GOT3 (cell line): Measurements from ENCODE around the gene LDLRAD4.
"Not testable (repeated sequence)": the region's sequence is repeated elsewhere in the genome, so short reads cannot be mapped to it uniquely, and the experiment has no call there.

ENCODE experiments used
- DNase-seq: peaks from one replicate; lab custom pipeline; 2025; ENCODE audit warnings: mixed read lengths; lab: John Stamatoyannopoulos, UW

The LDLRAD4 gene

DNA sequence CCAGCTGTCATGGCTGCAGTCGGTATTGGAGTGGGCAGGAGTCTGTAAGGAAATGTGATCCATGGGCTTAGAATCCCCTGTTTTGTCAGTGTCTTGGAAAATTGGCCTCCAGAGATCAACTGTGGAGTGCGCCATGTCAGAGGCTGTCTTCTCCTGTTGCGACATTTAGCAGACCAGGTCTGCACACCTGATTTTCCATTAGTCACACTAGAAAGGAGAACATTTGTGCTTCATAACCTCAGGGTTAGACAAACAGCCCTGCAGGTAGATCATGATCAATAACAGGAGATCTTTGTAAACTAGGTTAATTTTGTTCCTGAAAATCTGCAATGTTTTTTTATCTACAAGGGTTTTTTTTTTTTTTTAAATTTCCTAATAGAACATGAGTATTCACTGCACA is 28.0 kb downstream of the LDLRAD4 start:
- no peak for DNase-seq

DNA sequence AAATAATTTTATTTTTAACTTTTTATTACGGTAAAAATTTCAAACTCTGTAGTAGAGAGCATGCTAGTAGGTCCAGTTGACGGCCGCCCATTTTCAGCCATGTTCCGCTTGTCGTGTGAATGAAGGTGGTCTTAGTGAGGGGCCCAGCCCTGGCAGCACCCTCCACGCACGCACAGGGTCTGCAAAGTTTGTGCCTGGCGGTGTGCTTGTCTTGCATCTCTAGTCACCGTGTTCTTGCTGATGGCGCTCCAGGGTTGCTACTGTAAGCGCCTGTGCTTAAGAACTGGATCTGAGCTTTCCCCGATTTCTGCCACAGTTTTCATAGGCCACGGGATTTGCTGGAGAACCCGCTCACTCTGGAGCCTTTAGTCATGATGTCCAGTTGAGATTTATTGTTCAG is 28.9 kb downstream of the LDLRAD4 start:
- no peak for DNase-seq

GRCh38 chr18:13252686-13253410 is 34.3 kb downstream of the LDLRAD4 start:
- no peak for DNase-seq

- DNase-seq, result no peak
Observed at GRCh38 chr18:13253786-13254688, 35.5 kb downstream of the LDLRAD4 start.

GRCh38 chr18:13254971-13255927 is 36.7 kb downstream of the LDLRAD4 start:
- no peak for DNase-seq

- no peak for DNase-seq
Observed at GRCh38 chr18:13256444-13257305, 38.1 kb downstream of the LDLRAD4 start.

GRCh38 chr18:13257361-13257980 is 38.9 kb downstream of the LDLRAD4 start:
- no peak for DNase-seq

DNA sequence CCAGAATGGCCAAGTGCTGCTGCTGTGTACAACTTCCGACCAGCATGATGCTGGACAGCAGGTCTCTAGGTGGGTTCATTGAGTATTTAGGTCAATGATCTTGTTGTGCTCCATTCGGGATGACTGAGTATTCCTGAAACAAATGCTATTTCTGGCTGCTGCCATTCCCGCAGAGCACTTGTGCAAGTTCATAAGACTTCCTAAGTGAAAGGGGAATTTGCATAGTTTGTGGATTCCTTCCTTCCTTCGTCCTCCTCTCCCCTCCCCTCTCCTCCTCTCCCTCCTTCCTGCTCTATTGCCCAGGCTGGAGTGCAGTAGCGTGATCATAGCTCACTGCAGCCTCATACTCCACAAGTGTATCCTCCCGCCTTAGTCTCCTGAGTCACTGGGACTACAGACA is 40.4 kb downstream of the LDLRAD4 start:
- no peak for DNase-seq

DNA sequence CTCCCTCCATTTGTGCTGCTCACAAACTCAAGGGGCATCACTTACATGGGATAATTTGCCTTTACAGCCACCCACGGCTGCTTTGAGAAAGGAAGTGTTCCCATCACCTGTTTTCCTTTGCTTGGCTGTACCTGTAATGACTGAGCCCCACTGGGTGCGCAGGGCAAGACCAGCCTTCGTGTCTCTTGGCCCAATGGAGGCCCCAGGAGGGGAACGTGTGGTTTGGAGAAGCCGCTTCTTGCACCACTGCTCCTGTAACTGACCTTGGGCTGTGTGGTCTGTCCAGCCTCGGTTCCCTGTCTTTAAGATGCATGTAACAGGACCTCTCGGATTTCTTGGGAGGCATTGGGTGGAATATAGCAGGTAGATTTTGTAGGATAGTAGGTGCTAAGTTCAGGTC is 41.1 kb downstream of the LDLRAD4 start:
- no peak for DNase-seq

DNA sequence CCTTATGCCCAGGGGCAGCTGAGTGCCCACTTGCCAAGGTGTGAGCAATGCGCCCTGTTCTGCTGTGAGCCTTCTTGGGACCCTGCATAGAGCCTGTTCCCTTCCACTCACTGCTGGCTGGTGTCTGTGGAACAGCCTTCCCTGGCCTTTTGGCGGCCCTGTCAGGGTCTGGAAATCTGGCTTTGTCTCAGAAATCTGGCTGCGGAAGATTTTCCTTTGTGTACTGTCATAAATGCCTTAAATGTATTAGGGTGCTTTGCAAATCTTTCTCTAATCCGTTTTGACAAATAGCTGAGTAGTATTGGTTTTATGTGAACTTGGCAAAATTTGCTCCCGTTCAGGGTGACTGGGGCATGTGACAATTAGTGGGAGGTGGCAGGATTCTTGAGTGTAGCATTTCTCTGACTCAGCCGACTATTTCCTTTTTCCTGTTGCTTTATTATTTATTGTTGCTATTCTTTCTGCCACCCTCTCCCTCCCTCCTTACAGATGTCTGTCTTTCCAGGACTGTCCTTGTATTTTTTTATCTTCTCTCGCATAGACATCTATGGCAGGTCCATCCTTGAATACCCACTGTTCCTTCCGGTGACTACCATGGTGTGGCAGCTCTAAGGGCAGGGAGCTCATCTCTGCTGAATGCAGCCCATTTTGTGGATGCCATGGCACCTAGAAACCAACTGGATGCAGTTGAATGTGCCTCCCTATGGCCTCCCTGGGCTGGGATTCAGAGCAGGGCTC is 41.8 kb downstream of the LDLRAD4 start:
- DNase-seq, result no peak

- DNase-seq, result no peak
Observed at GRCh38 chr18:13260935-13261640, 42.5 kb downstream of the LDLRAD4 start.

- DNase-seq, result no peak
Observed at GRCh38 chr18:13261661-13262357, 43.2 kb downstream of the LDLRAD4 start.

- not testable (repeated sequence) for DNase-seq
Observed at GRCh38 chr18:13262358-13262680, 43.8 kb downstream of the LDLRAD4 start.

GRCh38 chr18:13262839-13263691 is 44.5 kb downstream of the LDLRAD4 start:
- DNase-seq, result no peak

DNA sequence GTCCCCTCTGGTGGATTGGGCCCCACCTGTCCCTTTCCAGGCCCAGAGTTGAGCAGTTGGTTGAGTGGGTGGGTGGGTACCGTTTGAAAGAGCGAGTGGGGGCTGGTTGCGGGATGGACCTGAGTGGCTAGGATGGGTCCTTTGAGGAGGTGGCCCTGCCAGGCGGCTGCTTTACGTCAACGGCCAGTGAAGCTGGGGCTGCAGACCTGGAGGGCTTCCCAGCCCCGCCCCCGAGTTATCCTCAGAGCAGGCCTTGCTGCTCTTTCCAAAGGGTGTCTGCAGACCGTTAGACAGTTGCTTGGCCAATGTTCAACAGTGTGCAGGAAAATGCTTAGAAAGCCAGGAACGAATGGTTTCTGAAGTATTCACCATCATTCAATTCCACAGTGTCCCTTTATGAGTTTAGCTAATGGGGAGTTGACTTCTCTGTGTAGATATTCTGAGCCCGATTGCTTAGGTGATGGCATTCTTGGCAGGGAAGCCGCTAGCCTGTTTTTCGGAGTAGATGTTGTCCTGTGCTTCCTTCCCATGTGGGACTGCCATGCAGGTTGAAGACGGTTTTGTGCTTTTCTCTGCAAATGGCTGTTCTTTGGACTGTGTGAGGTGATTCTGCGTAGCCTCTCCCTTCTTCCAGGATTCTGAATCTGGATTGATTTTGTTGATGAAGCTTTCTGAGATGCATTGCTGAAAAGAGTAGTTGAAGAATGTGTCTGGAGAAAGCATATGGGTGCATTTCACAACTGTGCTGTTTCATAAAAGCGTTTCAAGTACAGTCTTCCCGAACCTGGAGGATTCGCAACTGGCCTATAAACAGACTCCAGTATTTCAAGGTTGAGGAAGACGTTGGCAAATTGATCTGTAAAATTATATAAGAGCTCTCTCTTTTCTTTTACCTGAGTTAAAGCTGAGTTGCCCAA is 45.8 kb downstream of the LDLRAD4 start:
- DNase-seq, result no peak

- DNase-seq, result no peak
Observed at GRCh38 chr18:13265008-13265910, 46.7 kb downstream of the LDLRAD4 start.
